Measurements from ENCODE around the gene CASP10.
"Not testable (repeated sequence)": the region's sequence is repeated elsewhere in the genome, so short reads cannot be mapped to it uniquely, and the experiment has no call there.

Gene CASP10

GRCh38 chr2:201182650-201183364, at the start of gene CASP10:
Gene CASP10, plus strand, starts transcription at chr2:201183141. Its CDS starts 2,637 bp downstream, at chr2:201185778.
- DNase-seq, result peak; percentile 82

GRCh38 chr2:201135386-201135785, 47.6 kb upstream of the CASP10 start:
- DNase-seq, result no peak

- no peak for DNase-seq
Observed at GRCh38 chr2:201136889-201137321, 46.0 kb upstream of the CASP10 start.

GRCh38 chr2:201137505-201138400, 45.2 kb upstream of the CASP10 start:
- DNase-seq, result no peak

- no peak for DNase-seq
Observed at GRCh38 chr2:201138401-201138970, 44.5 kb upstream of the CASP10 start.

GRCh38 chr2:201138986-201139781, 43.8 kb upstream of the CASP10 start:
- not testable (repeated sequence) for DNase-seq

- DNase-seq, result no peak
Observed at GRCh38 chr2:201139836-201140604, 42.9 kb upstream of the CASP10 start.

GRCh38 chr2:201144101-201145051, 38.6 kb upstream of the CASP10 start:
- DNase-seq, result no peak

GRCh38 chr2:201148434-201148990, 34.4 kb upstream of the CASP10 start:
- no peak for DNase-seq

GRCh38 chr2:201149064-201149820, 33.7 kb upstream of the CASP10 start:
- no peak for DNase-seq

- not testable (repeated sequence) for DNase-seq
Observed at GRCh38 chr2:201149821-201150165, 33.1 kb upstream of the CASP10 start.

GRCh38 chr2:201150454-201151020, 32.4 kb upstream of the CASP10 start:
- no peak for DNase-seq

GRCh38 chr2:201151127-201151981, 31.6 kb upstream of the CASP10 start:
- no peak for DNase-seq

- no peak for DNase-seq
Observed at GRCh38 chr2:201152517-201152916, 30.4 kb upstream of the CASP10 start.

GRCh38 chr2:201152999-201153815, 29.7 kb upstream of the CASP10 start:
- no peak for DNase-seq

GRCh38 chr2:201154615-201155399, 28.1 kb upstream of the CASP10 start:
- no peak for DNase-seq

- no peak for DNase-seq
Observed at GRCh38 chr2:201156036-201156435, 26.9 kb upstream of the CASP10 start.

Data from CD4-positive, alpha-beta T cell treated with Interleukin-10 for 1 hour (primary cell).